ENCODE measurements around the gene NUCB1.

The NUCB1 gene

GRCh38 chr19:48964205-48965039 lies 64.3 kb downstream of the NUCB1 start:
- DNase-seq, result no peak

GRCh38 chr19:48965040-48965805 lies 65.1 kb downstream of the NUCB1 start, which contains the start of gene FTL:
Gene FTL, plus strand, starts transcription at chr19:48965309. Its CDS starts 199 bp downstream, at chr19:48965508.
- DNase-seq, result peak; percentile 91

- DNase-seq, result peak; percentile 88
These were observed 65.9 kb downstream of the NUCB1 start for GRCh38 chr19:48965806-48966540.

- DNase-seq, result no peak
These were observed 66.6 kb downstream of the NUCB1 start for GRCh38 chr19:48966541-48967345.

GRCh38 chr19:48967346-48968178 lies 67.5 kb downstream of the NUCB1 start:
- peak; percentile 24 for DNase-seq

- DNase-seq, result no peak
These were observed 68.1 kb downstream of the NUCB1 start for GRCh38 chr19:48968179-48968661.

- no peak for DNase-seq
These were observed 68.7 kb downstream of the NUCB1 start for GRCh38 chr19:48968813-48969218.

GRCh38 chr19:48969276-48970138 lies 69.4 kb downstream of the NUCB1 start:
- no peak for DNase-seq

GRCh38 chr19:48970139-48970766 lies 70.1 kb downstream of the NUCB1 start:
- DNase-seq, result no peak

- DNase-seq, result peak; percentile 71
These were observed 70.8 kb downstream of the NUCB1 start for GRCh38 chr19:48970923-48971395.

All from CD4-positive, alpha-beta T cell treated with Interleukin-4 for 4 hours (primary cell).